Epithelial cell of prostate (primary cell): ENCODE measurements around the gene MALAT1.
"Not testable (repeated sequence)": the region's sequence is repeated elsewhere in the genome, so short reads cannot be mapped to it uniquely, and the experiment has no call there.

Experiments used
- DNase-seq: peaks from one replicate; pipeline ENCODE4 v3.0.0-alpha.2; 2011; ENCODE audit warnings: low read depth, low spot score
- H3K27ac ChIP-seq: fragments of 450-650 bp; 2 replicates; pipeline ENCODE4 v1.5.1; 2017; ENCODE audit warnings: mild to moderate bottlenecking

The MALAT1 gene

DNA sequence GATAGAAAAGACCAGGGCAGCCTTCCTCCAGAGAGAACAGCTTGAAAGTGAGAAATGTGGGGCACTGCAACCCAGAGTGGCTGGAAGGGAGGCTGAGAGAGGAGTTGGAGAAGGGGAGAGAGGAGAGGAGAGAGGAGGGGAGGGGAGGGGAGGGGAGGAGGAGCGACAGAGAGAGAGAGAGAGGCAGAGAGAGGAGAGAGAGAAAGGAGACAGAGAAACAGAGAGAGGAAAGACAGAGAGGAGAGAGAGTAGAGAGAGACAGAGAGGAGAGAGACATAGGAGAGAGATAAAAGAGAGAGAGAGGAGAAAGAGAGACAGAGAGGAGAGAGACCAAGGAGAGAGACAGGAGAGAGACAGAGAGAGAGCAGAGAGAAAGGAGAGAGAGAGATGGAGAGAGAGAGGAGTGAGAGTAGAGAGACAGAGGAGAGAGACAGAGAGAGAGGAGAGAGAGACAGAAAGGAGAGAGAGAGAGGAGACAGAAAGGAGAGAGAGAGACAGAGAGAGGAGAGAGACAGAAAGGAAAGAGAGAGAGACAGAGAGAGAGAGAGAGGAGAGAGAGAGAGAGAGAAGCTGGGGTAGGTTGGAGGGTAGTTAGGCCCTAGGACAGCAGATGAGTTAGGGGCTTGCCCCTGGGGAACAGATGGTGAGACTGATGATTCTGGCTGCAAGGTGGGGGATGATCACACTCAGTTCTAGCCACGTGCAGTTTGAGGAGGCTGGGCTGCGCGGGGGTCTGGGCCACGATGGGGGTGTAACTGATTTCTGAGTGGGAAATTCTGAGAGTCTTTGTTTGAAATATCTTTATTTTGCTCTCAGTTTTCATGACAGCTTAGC is 17.5 kb downstream of the MALAT1 start:
- no peak for DNase-seq
- H3K27ac ChIP-seq, result no peak overlapping the region

DNA sequence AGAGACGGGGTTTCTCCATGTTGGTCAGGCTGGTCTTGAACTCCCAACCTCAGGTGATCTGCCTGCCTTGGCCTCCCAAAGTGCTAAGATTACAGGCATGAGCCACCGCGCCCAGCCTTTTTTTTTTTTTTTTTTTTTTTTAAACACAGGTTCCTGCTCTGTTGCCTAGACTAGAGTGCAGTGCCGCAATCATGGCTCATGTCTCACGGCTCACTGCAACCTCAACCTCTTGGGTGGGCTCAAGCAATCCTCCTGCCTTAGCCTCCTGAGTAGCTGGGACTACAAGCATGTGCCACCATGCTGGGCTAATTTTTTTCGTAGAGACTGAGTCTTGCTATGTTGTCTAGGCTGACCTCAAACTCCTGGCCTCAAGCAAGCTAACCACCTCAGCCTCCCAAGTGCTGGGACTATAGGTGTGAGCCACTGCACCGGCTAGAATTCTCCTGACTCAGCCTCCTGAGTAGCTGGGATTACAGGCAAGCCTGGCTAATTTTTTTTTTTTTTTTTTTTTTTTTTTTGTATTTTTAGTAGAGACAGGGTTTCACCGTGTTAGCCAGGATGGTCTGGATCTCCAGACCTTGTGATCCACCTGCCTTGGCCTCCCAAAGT is 20.2 kb downstream of the MALAT1 start:
- H3K27ac ChIP-seq, DNase-seq: not testable (repeated sequence)

DNA sequence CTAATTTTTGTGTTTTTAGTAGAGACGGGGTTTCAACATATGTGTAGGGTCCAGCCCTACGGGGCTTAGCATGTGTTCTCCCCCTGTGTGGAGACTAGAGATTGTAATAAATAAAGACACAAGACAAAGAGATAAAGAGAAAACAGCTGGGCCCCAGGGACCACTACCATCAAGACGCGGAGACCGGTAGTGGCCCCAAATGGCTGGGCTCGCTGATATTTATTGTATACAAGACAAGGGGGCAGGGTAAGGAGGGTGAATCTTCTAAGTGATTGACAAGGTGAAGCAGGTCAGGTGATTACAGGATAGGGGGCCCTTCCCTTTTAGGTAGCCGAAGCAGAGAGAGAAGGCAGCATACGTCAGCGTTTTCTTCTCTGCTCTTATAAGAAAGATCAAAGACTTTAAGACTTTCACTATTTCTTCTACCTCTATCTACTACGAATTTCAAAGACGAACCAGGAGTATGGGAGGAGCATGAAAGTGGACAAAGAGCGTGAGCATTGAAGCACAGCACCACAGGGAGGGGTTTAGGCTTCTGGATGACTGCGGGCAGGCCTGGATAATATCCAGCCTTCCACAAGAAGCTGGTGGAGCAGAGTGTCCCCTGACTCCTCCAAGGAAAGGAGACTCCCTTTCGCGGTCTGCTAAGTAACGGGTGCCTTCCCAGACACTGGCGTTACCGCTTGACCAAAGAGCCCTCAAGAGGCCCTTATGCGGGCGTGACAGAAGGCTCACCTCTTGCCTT is 23.1 kb downstream of the MALAT1 start:
- not testable (repeated sequence) for DNase-seq, H3K27ac ChIP-seq

DNA sequence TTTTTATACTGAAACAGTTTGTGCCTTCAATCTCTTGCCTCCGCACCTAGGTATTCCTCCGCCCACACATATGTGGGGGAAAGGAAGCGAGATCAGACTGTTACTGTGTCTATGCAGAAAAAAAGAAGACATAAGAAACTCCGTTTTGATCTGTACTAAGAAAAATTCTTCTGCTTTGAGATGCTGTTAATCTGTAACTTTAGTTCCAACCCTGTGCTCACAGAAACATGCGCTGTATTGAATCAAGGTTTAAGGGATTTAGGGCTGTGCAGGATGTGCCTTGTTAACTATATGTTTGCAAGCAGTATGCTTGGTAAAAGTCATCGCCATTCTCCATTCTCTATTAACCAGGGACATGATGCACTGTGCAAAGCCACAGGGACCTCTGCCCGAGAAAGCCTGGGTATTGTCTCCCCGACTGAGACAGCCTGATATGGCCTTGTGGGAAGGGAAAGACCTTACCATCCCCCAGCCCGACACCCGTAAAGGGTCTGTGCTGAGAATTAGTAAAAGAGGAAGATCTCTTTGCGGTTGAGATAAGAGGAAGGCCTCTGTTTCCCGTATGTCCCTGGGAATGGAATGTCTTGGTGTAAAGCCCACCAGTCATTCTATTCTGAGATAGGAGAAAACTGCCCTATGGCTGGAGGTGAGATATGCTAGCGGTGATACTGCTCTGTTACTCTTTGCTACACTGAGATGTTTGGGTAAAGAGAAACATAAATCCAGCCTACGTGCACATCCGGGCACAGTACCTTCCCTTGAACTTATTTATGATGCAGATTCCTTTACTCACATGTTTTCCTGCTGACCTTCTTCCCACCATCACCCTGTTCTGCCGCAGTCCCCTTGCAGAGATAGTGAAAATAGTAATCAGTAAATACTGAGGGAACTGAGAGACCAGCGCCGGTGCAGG is 24.1 kb downstream of the MALAT1 start:
- not testable (repeated sequence) for H3K27ac ChIP-seq, DNase-seq

DNA sequence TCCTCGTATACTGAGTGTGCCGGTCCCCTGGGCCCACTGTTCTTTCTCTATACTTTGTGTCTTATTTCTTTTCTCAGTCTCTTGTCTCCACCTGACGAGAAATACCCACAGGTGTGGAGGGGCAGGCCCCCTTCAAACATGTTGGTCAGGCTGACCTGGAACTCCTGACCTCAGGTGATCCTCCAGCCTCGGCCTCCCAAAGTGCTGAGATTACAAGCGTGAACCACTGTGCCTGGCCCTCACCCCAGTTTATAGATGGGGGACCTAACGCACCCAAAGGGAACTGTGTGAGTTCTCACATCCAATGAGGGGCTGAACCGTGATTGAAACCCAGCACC is 24.8 kb downstream of the MALAT1 start:
- not testable (repeated sequence) for DNase-seq, H3K27ac ChIP-seq

DNA sequence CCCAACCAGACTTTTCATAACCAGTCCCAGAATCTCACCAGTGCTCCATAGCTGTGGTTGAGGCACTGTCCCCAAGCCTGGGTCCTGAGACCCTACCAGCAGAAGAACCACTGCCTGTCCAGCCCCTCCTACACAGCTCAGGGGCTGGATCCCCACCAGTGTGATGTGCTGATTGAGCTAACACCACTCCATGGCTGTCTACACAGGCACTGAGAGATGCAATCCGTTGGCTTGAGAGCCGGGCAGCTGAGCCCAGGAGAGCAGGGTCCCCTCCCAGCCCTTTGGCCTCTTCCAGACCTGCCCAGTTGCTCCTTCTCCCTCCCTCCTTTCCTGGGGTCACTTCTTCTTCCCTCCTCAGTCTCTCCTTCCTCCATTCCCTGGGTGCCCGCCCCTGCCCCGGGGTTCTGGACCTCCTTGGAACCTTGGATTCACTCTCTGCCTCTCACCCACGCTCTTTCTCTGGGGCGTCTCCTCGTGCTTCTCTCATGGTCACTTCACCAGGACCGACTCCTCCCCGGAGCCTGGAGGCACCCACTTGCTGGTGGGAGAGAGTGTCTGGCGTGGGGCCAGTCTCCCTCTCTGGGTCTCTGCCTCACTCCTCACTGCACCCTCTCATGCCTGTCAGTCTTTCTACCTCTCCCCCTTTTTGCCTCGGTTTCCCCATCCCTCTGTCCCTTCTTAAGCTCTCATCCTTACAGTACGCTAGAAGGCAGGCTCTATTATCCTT is 25.3 kb downstream of the MALAT1 start:
- DNase-seq, result no peak
- H3K27ac ChIP-seq, result no peak overlapping the region

DNA sequence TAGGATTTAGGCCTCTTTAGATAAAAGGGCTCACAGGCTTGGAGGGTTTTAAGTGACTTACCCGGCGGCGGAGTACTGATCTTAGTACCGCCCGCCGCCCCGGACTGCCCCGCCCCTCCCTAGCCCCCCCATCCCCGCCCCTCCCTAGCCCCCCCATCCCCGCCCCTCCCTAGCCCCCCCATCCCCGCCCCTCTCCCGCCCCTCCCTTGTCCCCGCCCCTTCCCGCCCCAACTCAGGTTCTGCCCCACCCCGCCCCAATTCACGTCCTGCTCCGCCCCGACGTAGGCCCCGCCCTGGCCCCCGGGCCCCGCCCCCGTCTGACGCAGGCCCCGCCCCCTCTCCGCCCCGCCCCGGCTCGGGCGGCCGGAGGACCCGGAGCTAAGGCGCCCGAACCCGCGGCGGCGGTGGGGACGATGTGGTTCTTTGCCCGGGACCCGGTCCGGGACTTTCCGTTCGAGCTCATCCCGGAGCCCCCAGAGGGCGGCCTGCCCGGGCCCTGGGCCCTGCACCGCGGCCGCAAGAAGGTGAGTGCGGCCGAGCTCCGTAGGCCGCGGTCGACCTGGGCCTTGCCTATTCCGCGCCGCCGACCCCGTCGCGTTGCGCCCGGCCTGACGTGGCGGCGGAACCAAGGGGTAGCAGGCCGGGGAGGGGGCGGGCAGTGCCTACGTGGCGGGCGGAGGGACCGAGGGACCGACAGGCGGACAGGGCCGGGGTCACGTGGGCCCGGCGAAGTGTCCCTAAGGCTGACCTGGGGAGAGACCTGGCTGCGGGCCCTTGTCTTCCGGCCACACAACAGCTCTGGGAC is 26.1 kb downstream of the MALAT1 start, which contains the start of gene SCYL1:
Gene SCYL1 (plus strand): TSS at position 343 of the 805 bp plus-strand sequence. CDS start 71 bp downstream, at position 414.
- peak within 1 kb of the TSS; percentile 49 for H3K27ac ChIP-seq
- DNase-seq, result no peak

DNA sequence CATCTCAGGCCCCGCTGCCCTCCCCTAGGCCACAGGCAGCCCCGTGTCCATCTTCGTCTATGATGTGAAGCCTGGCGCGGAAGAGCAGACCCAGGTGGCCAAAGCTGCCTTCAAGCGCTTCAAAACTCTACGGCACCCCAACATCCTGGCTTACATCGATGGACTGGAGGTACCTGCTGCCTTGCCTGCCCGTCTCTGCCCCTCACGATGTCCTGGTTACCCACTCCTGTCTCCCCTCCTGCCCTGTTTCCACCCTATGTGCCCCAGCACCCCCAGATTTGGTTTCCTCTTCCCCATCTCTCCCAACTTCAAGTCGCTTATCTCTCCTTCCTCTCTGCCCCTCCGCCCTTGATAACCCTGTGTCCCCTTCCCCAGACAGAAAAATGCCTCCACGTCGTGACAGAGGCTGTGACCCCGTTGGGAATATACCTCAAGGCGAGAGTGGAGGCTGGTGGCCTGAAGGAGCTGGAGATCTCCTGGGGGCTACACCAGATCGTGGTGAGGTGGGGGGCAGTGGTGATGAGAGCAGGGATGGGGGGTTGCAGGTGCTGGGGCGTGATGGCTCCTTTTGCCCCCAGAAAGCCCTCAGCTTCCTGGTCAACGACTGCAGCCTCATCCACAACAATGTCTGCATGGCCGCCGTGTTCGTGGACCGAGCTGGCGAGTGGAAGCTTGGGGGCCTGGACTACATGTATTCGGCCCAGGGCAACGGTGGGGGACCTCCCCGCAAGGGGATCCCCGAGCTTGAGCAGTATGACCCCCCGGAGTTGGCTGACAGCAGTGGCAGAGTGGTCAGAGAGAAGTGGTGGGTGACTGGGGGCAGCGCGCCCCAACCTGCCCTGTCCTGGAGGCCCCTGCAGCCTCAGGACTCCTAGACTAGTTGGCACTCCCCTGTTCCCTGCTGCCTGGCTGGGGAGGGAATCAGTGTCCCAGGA is 27.0 kb downstream of the MALAT1 start:
- DNase-seq, result no peak
- peak overlapping the region; percentile 49 for H3K27ac ChIP-seq

DNA sequence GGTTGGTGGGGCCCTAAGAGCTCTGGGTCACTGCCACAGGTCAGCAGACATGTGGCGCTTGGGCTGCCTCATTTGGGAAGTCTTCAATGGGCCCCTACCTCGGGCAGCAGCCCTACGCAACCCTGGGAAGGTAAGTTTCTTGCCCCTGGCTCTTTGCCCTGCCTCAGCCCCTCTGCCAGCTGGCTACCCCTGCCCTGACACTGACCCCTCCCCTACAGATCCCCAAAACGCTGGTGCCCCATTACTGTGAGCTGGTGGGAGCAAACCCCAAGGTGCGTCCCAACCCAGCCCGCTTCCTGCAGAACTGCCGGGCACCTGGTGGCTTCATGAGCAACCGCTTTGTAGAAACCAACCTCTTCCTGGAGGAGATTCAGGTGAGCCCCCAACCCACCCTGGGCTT is 27.9 kb downstream of the MALAT1 start:
- no peak for DNase-seq
- H3K27ac ChIP-seq, result no peak overlapping the region

DNA sequence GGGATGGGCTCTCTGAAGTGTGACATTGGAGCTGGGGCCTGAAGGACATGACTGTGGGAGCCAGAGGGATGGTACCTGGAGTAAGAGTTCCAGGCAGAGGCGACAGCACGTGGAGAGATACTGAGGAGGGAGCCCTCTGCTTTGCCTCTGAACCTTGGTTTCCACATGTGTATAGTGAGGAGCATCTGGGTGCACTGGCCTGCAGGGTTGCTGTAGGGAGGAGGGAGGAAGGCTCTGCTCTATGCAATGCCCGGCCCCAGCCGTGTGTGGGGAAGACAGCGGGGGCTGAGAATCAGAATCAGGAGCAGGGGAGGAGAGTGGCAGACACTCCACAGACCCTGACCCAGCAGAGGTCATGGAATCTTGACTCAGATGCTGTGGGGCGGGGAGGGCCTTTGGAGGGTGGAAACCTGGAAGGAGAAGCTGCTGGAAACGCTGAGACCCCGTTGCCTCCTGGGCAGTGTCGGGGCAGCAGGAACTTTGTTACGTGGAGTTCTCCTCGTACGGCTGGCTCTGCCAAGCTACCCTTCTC is 30.0 kb downstream of the MALAT1 start:
- DNase-seq, result no peak
- H3K27ac ChIP-seq, result no peak overlapping the region

DNA sequence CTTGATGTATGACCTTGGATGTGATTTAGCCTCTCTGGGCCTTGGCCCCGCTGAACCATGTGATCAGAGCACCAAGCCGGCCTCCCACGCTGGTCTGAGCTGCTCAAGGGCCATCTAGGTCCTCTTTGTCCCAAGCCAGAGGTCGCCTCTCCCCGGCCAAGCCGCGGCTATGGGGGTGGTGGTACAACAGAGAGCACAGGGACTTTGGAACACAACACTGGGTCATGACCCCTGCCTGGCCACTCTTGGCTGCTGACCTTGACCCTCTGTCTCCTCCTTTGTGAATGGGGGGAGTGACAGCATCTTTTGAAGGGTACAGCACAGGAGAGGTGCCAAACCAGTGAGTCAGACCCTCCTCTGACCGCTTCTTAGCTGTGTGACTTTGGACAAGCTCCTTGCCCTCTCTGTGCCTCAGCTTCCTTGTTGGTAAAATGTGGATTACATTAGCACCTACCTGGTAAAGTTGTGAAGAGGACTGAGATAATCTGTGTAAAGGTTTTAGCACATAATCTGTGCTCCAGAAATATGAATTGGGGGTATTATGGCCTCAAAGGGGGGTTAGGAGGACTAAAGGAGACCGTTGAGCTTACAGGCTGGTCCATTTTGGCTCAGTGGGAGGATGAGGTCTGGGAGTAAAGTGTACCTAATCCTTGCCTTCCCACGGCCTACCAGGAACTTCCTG is 30.8 kb downstream of the MALAT1 start:
- no peak overlapping the region for H3K27ac ChIP-seq
- DNase-seq, result no peak

DNA sequence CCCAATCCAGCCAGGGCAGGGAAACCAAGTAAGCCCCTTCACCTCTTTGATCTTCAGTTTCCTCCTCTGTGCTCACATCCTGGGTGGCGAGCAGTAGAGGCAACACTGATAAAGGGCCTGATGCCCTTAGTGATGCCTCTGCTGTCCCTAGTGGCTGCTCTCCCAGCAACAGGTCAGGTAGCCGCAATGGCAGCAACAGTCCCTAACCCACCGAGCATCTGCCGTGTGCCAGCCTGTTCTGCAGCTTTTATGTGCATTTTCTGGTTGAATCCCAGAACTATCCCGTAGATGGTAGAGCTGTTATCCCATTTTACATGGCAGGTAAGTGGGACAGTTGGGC is 31.3 kb downstream of the MALAT1 start:
- H3K27ac ChIP-seq, result no peak overlapping the region
- DNase-seq, result no peak

DNA sequence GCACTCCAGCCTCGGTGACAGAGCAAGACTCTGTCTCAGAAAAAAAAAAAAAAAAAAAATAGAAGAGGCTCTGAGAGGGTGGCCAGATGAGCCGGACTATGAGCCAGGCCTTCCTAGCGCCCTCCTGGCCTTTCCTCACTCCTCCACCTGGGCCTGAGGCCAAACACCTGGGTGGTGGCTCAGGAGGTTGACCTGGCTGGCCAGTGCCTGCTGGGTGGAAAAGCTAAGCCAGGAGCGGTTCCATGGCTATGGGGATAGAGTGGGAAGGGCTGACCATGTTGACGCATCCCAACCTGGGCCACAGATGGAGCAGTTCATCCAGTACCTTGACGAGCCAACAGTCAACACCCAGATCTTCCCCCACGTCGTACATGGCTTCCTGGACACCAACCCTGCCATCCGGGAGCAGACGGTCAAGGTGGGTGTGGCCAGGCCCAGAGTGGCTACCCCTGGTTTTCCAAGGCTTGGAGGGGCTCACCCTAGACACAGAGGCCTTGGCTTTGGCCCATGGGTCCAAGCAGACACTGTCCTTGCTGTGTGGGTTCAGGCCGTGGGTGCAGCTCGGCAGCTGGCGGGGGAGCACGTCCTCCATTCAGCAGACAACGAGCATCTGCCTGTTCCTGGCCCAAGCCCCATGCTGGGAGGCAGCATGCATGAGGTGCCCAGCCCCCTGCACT is 33.7 kb downstream of the MALAT1 start:
- H3K27ac ChIP-seq, result no peak overlapping the region
- DNase-seq, result no peak

DNA sequence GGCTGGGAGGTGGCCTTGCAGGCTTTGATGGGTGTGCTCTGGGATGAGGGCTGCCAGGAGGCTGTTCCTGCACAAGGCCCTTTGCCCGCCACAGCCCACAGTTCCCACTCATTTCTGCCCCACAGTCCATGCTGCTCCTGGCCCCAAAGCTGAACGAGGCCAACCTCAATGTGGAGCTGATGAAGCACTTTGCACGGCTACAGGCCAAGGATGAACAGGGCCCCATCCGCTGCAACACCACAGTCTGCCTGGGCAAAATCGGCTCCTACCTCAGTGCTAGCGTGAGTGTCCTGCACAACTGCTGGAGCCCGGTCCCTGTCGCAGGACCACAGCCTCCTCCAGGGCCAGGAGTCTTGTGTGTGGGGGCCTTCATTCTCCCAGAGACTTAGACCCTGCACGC is 36.3 kb downstream of the MALAT1 start:
- no peak for DNase-seq
- H3K27ac ChIP-seq, result no peak overlapping the region

DNA sequence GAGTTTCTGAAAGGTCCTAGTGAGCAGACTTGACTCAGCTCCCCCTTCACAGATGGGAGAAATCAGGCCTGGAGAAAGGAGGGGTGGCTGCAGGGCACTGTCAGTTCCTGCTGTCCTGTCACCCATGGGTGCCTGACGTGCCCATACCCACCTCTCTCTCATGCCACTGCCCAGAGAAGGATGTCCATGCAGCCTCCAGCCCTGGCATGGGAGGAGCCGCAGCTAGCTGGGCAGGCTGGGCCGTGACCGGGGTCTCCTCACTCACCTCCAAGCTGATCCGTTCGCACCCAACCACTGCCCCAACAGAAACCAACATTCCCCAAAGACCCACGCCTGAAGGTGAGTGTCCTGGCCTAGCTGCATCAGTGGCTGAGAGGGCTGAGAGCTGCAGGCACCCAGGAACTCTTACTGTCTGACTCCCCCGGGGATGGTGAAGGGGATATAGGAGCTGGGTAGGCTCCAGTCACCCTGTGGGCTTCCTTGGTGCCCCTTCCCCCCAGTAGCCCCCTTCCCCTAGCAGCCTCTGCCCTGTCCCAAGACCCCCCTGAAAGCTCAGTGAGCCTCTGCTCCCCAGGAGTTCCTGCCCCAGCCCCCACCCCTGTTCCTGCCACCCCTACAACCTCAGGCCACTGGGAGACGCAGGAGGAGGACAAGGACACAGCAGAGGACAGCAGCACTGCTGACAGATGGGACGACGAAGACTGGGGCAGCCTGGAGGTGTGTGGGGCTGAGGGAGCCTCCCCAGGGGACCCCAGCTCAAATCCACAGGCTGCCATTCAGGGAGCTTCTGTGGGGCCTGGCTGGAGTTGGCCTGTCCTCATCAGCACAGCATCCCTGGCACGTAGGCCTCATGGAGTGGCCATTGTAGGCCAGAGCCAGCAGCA is 37.8 kb downstream of the MALAT1 start:
- no peak for DNase-seq
- no peak overlapping the region for H3K27ac ChIP-seq

DNA sequence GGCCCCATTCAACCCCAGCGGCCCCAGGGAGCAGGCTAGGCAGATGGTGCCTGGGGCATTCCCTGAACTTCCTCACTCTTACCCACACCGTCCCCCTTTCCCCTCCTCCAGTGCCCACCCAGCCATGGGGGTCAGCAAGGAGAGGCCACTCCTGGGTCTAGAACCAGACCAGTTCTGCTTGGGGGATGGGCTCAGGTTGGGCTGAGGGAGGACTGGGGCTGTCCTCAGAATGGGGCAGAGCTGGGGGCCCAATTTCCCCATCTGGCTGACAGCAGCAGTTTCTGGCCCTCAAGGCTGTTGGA is 38.4 kb downstream of the MALAT1 start:
- no peak overlapping the region for H3K27ac ChIP-seq
- no peak for DNase-seq
